Small intestine (tissue), 7 donors: Measurements from ENCODE around the gene PAX8. TPM values are rescaled to one million over a fixed set of nuclear protein-coding genes. Genes with fewer than 3 reads are reported as not detected.

ENCODE experiments used
- DNase-seq, 2 donors: peaks; one replicate each; pipeline versions ENCODE4 v3.0.0 to v3.0.0-alpha.2; 2013
- FAIRE-seq: peaks from 2 replicates; lab custom pipeline; 2012; peaks lifted over from hg19 to GRCh38; lab: Jason Lieb, UNC
- H3K27ac ChIP-seq, 3 donors: one replicate each; pipeline ENCODE4 v1.5.1; 2013; ENCODE audit warnings: low read length in 2 of 3, mild to moderate bottlenecking in 2 of 3, control low read depth in 1 of 3, inconsistent platforms in 1 of 3, low read depth in 1 of 3, moderate library complexity in 1 of 3
- H3K27me3 ChIP-seq, 3 donors: one replicate each; pipeline ENCODE4 v1.6.1; 2013; ENCODE audit warnings: low read length in 3 of 3, inconsistent platforms in 1 of 3; ENCODE audit not compliant: control insufficient read depth in 3 of 3, insufficient read depth in 3 of 3
- H3K36me3 ChIP-seq, 3 donors: one replicate each; pipeline ENCODE4 v1.6.1; 2013; ENCODE audit warnings: low read length in 3 of 3, inconsistent platforms in 1 of 3, low read depth in 1 of 3, mild to moderate bottlenecking in 1 of 3, moderate library complexity in 1 of 3; ENCODE audit not compliant: control insufficient read depth in 3 of 3, insufficient read depth in 2 of 3
- H3K4me1 ChIP-seq, 3 donors: one replicate each; pipeline ENCODE4 v1.6.1; 2013; ENCODE audit warnings: low read length in 2 of 3, inconsistent platforms in 1 of 3, low read depth in 1 of 3, mild to moderate bottlenecking in 1 of 3, moderate library complexity in 1 of 3; ENCODE audit not compliant: control insufficient read depth in 3 of 3, insufficient read depth in 2 of 3
- H3K4me3 ChIP-seq, 3 donors: one replicate each; pipeline ENCODE4 v1.5.1; 2013; ENCODE audit warnings: low read length in 3 of 3, control low read depth in 1 of 3, inconsistent platforms in 1 of 3, low read depth in 1 of 3, mild to moderate bottlenecking in 1 of 3, moderate library complexity in 1 of 3
- H3K9me3 ChIP-seq, 2 donors: one replicate each; pipeline ENCODE4 v1.6.1; 2013; ENCODE audit warnings: low read depth in 1 of 2, low read length in 1 of 2; ENCODE audit not compliant: control insufficient read depth in 2 of 2, insufficient read depth in 1 of 2
- WGBS, 3 donors: extraction: QIAGEN DNeasy Blood & Tissue Kit; methylation state at CpG; one replicate each; pipeline ENCODE4 v1.1.7; 2013; 5-methylcytosine and 5-hydroxymethylcytosine counted together
- polyA plus RNA-seq, 4 donors: library from polyadenylated mRNA; stranded (reverse) in 3 of 4; unstranded in 1 of 4; fragments of 200-250 nt in 3 of 4; fragments of 120-200 nt in 1 of 4; gene quantifications; one replicate each; pipeline versions ENCODE4 v1.2.1 to v1.2.3, GENCODE V29; 2013
- donor health status: healthy with polysubstance abuse.
- donor health status: control.
- donor health status: control.
- donor health status: Bipolar disorder and iron deficiency.
- donor health status: healthy.

The PAX8 gene
- polyA plus RNA-seq, 4 donors: 0.45 to 5.5 (median 2.5) TPM

DNA sequence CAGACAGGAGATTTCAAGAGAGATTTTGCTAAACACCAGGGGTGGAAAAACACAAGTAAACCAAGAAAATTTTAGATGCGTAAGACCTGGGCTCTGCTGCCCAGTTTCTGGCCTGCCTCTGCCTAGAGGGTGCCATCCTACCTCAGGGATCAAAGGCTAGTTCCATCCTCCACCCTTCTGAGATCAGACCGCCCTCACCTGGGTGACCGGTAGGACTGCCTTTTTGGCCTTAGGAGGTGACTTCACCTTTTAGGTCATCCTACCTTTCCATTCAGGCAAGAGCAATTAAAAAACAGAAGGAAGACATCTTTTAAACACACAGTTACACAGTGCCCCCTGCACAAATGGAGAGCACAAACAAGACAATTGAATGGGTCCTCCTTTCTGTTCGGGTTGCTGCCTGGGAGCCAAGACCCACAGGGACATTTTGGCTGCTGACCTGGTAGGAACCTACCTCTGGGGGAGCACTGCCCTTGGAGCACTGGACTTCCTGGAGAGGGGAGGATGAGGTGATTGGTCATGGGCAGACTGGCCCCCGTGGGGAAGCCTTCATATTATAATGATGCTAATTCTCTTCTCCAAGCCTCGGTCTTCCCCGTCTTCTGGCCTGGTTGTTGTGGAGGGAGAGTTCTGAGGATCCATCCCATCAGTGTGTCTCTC is 101.9 kb downstream of the PAX8 start:
- Histone ChIP-seq H3K27ac (no peak overlapping the region), H3K4me3 (no peak overlapping the region), H3K4me1 (peaks cover 8 to 15% (median 9%) of the 10 kb centered on the region in 3 donors), H3K27me3 (no peaks in the 10 kb centered on the region), H3K36me3 (peaks cover 0 to 13% (median 0%) of the 10 kb centered on the region in 3 donors), H3K9me3 (no peaks in the 10 kb centered on the region)
- FAIRE-seq (no peak), DNase-seq (no peak)
- 82 to 90% (median 85%) methylated on average over 7 of the region's 7 CpGs for WGBS, 3 donors

GRCh38 chr2:113175736-113176695 is 102.7 kb downstream of the PAX8 start:
- Histone ChIP-seq H3K4me1 (peaks cover 5 to 9% (median 8%) of the 10 kb centered on the region in 3 donors), H3K27me3 (no peaks in the 10 kb centered on the region), H3K27ac (peak overlapping the region in 2 of 3 donors; percentile 15 to 67), H3K36me3 (peaks cover 0 to 7% (median 0%) of the 10 kb centered on the region in 3 donors), H3K9me3 (no peaks in the 10 kb centered on the region), H3K4me3 (peak overlapping the region in 2 of 3 donors; percentile 22 to 34)
- FAIRE-seq (no peak), DNase-seq (no peak)
- 39 to 55% (median 40%) methylated on average over 11 of the region's 11 CpGs for WGBS, 3 donors

GRCh38 chr2:113175042-113175628 is 103.6 kb downstream of the PAX8 start:
- FAIRE-seq: no peak
- Histone ChIP-seq H3K27ac (peak overlapping the region in 2 of 3 donors; percentile 15 to 75), H3K27me3 (no peaks in the 10 kb centered on the region), H3K4me1 (peaks cover 2 to 5% (median 3%) of the 10 kb centered on the region in 3 donors), H3K4me3 (peak overlapping the region in 1 of 3 donors; percentile 59), H3K36me3 (peaks cover 0 to 7% (median 0%) of the 10 kb centered on the region in 3 donors), H3K9me3 (no peaks in the 10 kb centered on the region)
- WGBS, 3 donors: 54 to 83% (median 65%) methylated on average over 8 of the region's 8 CpGs
- peak in 1 of 2 donors; percentile 63 for DNase-seq

- 53 to 60% (median 59%) methylated on average over 3 of the region's 3 CpGs for WGBS, 3 donors
- FAIRE-seq: no peak
- no peaks in the 10 kb centered on the region for H3K27me3 ChIP-seq
- H3K36me3 ChIP-seq: peaks cover 0 to 7% (median 0%) of the 10 kb centered on the region in 3 donors
- peak overlapping the region in 1 of 3 donors; percentile 75 for H3K27ac ChIP-seq
- H3K4me3 ChIP-seq: peak overlapping the region; percentile 20 to 59 (median 42)
- H3K9me3 ChIP-seq: no peaks in the 10 kb centered on the region
- no peak for DNase-seq
- peaks cover 0 to 5% (median 2%) of the 10 kb centered on the region in 3 donors for H3K4me1 ChIP-seq
Measured at GRCh38 chr2:113174376-113174750, 104.4 kb downstream of the PAX8 start.

DNA sequence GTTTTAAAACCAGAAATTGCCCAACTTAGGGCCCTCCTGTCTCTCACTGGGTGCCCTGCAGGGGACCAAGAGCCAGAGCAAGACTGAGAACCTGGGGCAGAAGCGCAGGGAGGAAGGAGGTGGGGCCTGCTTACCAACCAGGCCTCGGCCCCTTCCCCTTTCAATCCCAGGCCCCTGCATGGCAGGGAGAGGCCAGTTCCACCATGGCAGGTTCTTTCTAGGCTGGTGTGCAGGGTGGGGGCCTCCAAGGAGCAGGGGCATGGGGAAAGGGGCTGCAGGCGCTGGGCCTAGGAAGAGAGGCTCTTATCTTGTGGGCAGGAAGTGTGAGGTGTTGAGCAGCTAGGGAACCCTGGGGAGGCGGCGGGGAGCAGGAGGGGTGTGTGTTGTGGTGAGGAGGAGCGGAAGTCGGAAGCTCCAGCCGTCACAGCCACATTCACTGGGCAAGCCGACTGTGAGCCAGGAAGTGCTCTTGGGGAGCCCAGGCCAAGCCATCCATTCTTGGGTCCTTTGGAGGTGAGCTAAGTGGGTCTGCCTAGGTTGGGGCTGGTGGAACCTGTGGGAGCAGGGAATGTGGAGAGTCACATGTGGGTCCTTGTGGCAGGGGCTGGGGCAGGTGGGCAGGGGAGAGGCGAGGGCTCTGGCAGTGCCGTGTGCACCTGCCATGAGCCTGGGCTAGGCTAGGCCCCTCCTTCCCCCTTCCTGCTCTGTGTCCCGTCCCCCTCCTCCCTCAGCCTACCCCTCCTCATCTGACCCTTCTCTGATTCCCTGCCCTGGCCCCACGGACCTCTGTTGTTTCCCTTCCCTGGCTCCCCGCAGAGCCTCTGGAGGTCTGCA is 105.0 kb downstream of the PAX8 start, which contains the start of gene PSD4:
Gene PSD4 (plus strand): TSS at position 430 of the 834 bp plus-strand sequence. CDS start 8,486 bp downstream, outside the sequence.
- peak within 1 kb of the TSS in 1 of 3 donors; percentile 75 for H3K27ac ChIP-seq
- peaks cover 0 to 5% (median 2%) of the 10 kb centered on the region in 3 donors for H3K4me1 ChIP-seq
- peak within 1 kb of the TSS; percentile 20 to 59 (median 42) for H3K4me3 ChIP-seq
- H3K27me3 ChIP-seq: no peaks in the 10 kb centered on the region
- FAIRE-seq (no peak), DNase-seq (peak in 1 of 2 donors; percentile 70)
- 61 to 78% (median 68%) methylated on average over 11 to 14 of the region's 14 CpGs for WGBS, 3 donors
- H3K36me3 ChIP-seq: peaks cover 0 to 9% (median 0%) of the 10 kb centered on the region in 3 donors
- no peaks in the 10 kb centered on the region for H3K9me3 ChIP-seq

DNA sequence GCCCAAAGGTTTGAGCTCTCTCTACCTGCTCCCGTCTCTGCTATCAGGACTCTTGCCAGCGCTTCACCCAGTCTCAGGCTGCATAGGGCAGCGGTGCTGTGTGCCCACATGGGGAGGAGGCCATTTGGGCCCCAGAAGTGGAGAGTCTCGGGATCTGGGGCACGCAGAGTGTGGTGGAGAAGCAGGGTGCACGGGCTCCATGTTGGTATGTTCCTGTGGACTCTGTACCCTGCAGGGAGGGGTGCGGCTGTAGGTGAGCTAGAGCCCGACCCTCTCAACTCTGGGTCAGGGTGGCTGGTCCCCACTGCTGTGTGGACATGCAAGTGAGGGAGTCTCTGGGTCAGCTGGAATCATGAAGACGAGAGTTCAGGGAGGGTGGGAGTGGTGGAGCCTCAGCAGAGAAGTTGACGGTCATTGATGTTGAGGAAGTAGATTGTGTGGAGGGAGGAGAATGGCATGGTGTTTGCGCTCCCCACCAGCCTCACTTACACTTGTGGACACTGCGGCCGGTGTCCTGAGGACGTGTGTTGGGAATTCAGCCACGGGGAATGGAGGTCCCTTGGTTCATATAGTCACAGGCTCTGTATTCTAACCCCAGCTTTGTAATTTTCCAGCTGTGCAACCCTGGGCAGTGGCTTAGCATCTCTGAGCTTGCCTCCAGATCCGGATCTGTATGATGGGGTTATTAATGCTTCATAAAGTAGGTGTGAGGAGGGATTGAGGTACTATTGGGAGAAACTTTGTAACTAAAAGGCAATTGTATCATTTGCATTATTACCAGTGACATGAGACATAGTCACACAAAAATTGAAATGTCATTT is 105.8 kb downstream of the PAX8 start:
- FAIRE-seq: no peak
- peak in 1 of 2 donors; percentile 35 for DNase-seq
- H3K4me3 ChIP-seq: no peak overlapping the region
- WGBS, 3 donors: 81 to 85% (median 85%) methylated on average over 16 of the region's 16 CpGs
- peaks cover under 1 to 9% (median 2%) of the 10 kb centered on the region in 3 donors for H3K4me1 ChIP-seq
- H3K27ac ChIP-seq: no peak overlapping the region
- H3K36me3 ChIP-seq: peaks cover 0 to 13% (median 0%) of the 10 kb centered on the region in 3 donors
- no peaks in the 10 kb centered on the region for H3K27me3 ChIP-seq
- H3K9me3 ChIP-seq: no peaks in the 10 kb centered on the region
